H9 (cell line): Measurements from ENCODE around the gene BCAR1. TPM values are rescaled to one million over a fixed set of nuclear protein-coding genes. Genes with fewer than 3 reads are reported as not detected.

Experiments
- DNase-seq: peaks from one replicate; pipeline ENCODE4 v3.0.0-alpha.2; 2017
- H2AFZ ChIP-seq: one replicate; pipeline ENCODE4 v1.6.1; 2013; ENCODE audit warnings: mild to moderate bottlenecking, low read length, control low read depth, moderate library complexity
- H2AK5ac ChIP-seq: 2 replicates; pipeline ENCODE4 v1.6.1; 2013; ENCODE audit warnings: low read length, control low read depth, mixed read lengths; ENCODE audit not compliant: insufficient read length
- H2BK120ac ChIP-seq: one replicate; pipeline ENCODE4 v1.6.1; 2013; ENCODE audit warnings: low read depth, mild to moderate bottlenecking, low read length, control low read depth, inconsistent platforms; ENCODE audit not compliant: poor library complexity, severe bottlenecking
- H2BK12ac ChIP-seq: 2 replicates; pipeline ENCODE4 v1.6.1; 2013; ENCODE audit warnings: low read length, control low read depth, mixed read lengths, low read depth; ENCODE audit not compliant: insufficient read length
- H2BK15ac ChIP-seq: 2 replicates; pipeline ENCODE4 v1.6.1; 2013; ENCODE audit warnings: low read depth, low read length, control low read depth
- H2BK20ac ChIP-seq: one replicate; pipeline ENCODE4 v1.6.1; 2013; ENCODE audit warnings: low read depth, mild to moderate bottlenecking, low read length, control low read depth, inconsistent platforms; ENCODE audit not compliant: poor library complexity, severe bottlenecking
- H2BK5ac ChIP-seq: 2 replicates; pipeline ENCODE4 v1.6.1; 2013; ENCODE audit warnings: low read length, control low read depth, mixed read lengths; ENCODE audit not compliant: insufficient read length
- H3K14ac ChIP-seq: 2 replicates; pipeline ENCODE4 v1.6.1; 2013; ENCODE audit warnings: low read length, control low read depth; ENCODE audit not compliant: insufficient read depth
- H3K18ac ChIP-seq: 2 replicates; pipeline ENCODE4 v1.6.1; 2013; ENCODE audit warnings: low read depth, mild to moderate bottlenecking, mixed read lengths, low read length, control low read depth; ENCODE audit not compliant: insufficient read length
- H3K23ac ChIP-seq: 2 replicates; pipeline ENCODE4 v1.6.1; 2013; ENCODE audit warnings: low read length, control low read depth, mixed read lengths, low read depth; ENCODE audit not compliant: insufficient read length
- H3K23me2 ChIP-seq: 2 replicates; pipeline ENCODE4 v1.6.1; 2013; ENCODE audit warnings: low read depth, mild to moderate bottlenecking, mixed read lengths, low read length, control low read depth; ENCODE audit not compliant: insufficient read length, poor library complexity, severe bottlenecking
- H3K27ac ChIP-seq: 2 replicates; pipeline ENCODE4 v1.5.1; 2013; ENCODE audit warnings: low read length, control low read depth, mixed read lengths, low read depth; ENCODE audit not compliant: insufficient read length
- H3K27me3 ChIP-seq: 2 replicates; pipeline ENCODE4 v1.6.1; 2013; ENCODE audit warnings: low read length, control low read depth, inconsistent platforms; ENCODE audit not compliant: insufficient read depth
- H3K4ac ChIP-seq: 2 replicates; pipeline ENCODE4 v1.6.1; 2013; ENCODE audit warnings: low read depth, mild to moderate bottlenecking, control low read depth, inconsistent platforms, low read length, moderate library complexity
- H3K4me1 ChIP-seq: 2 replicates; pipeline ENCODE4 v1.6.1; 2013; ENCODE audit warnings: low read length, control low read depth, inconsistent platforms; ENCODE audit not compliant: insufficient read depth
- H3K4me2 ChIP-seq: 2 replicates; pipeline ENCODE4 v1.6.1; 2013; ENCODE audit warnings: low read length, control low read depth, mixed read lengths; ENCODE audit not compliant: insufficient read length, insufficient read depth
- H3K56ac ChIP-seq: 2 replicates; pipeline ENCODE4 v1.6.1; 2013; ENCODE audit warnings: low read depth, mild to moderate bottlenecking, mixed read lengths, low read length, control low read depth; ENCODE audit not compliant: insufficient read length
- H3K79me1 ChIP-seq: 2 replicates; pipeline ENCODE4 v1.6.1; 2013; ENCODE audit warnings: low read depth, mild to moderate bottlenecking, moderate library complexity, low read length, control low read depth, inconsistent platforms; ENCODE audit not compliant: insufficient read depth, poor library complexity, severe bottlenecking
- H3K79me2 ChIP-seq: 2 replicates; pipeline ENCODE4 v1.6.1; 2013; ENCODE audit warnings: low read length, control low read depth, inconsistent platforms; ENCODE audit not compliant: insufficient read depth
- H3K9ac ChIP-seq: 2 replicates; pipeline ENCODE4 v1.6.1; 2013; ENCODE audit warnings: low read length, control low read depth, mixed read lengths; ENCODE audit not compliant: insufficient read length; ENCODE audit errors: extremely low read depth
- H3K9me3 ChIP-seq: one replicate; pipeline ENCODE4 v1.6.1; 2013; ENCODE audit warnings: low read depth, low read length, inconsistent platforms; ENCODE audit not compliant: control insufficient read depth
- H3T11ph ChIP-seq: one replicate; pipeline ENCODE4 v1.6.1; 2013; ENCODE audit warnings: mild to moderate bottlenecking, low read length, control low read depth, inconsistent platforms
- H4K20me1 ChIP-seq: one replicate; pipeline ENCODE4 v1.6.1; 2013; ENCODE audit not compliant: control insufficient read depth, insufficient read length, insufficient read depth
- H4K5ac ChIP-seq: 2 replicates; pipeline ENCODE4 v1.6.1; 2013; ENCODE audit warnings: low read depth, mild to moderate bottlenecking, mixed read lengths, low read length, control low read depth; ENCODE audit not compliant: insufficient read length
- H4K8ac ChIP-seq: replicated peaks from 2 replicates; pipeline ENCODE4 v1.6.1; 2013; ENCODE audit warnings: low read length, control low read depth, mixed read lengths, low read depth; ENCODE audit not compliant: insufficient read length
- H4K91ac ChIP-seq: 2 replicates; pipeline ENCODE4 v1.6.1; 2013; ENCODE audit warnings: low read depth, mild to moderate bottlenecking, moderate library complexity, mixed read lengths, low read length, control low read depth; ENCODE audit not compliant: insufficient read length
- H3K27ac Mint-ChIP-seq, 3 experiments: 2 replicates in 2 of 3; 3 replicates in 1 of 3; pipeline ENCODE4 v1.8.0; 2020 to 2021; ENCODE audit warnings: mixed read lengths in 3 of 3, mild to moderate bottlenecking in 1 of 3, moderate library complexity in 1 of 3
- H3K27me3 Mint-ChIP-seq: 2 replicates; pipeline ENCODE4 v1.8.0; 2021; ENCODE audit warnings: low read depth, mild to moderate bottlenecking, moderate library complexity, mixed read lengths
- H3K36me3 Mint-ChIP-seq, 3 experiments: 2 replicates in 2 of 3; 3 replicates in 1 of 3; pipeline ENCODE4 v1.8.0; 2020 to 2021; ENCODE audit warnings: low read depth in 3 of 3, mixed read lengths in 3 of 3; ENCODE audit not compliant: insufficient read depth in 1 of 3
- H3K4me1 Mint-ChIP-seq, 2 experiments: 2 replicates each; pipeline ENCODE4 v1.8.0; 2020; ENCODE audit warnings: mixed read lengths in 2 of 2
- H3K4me3 Mint-ChIP-seq, 2 experiments: 2 replicates in 1 of 2; 3 replicates in 1 of 2; pipeline ENCODE4 v1.8.0; 2020 to 2021; ENCODE audit warnings: mild to moderate bottlenecking in 2 of 2, mixed read lengths in 2 of 2, moderate library complexity in 1 of 2
- H3K9me3 Mint-ChIP-seq, 2 experiments: 2 replicates in 1 of 2; 3 replicates in 1 of 2; pipeline ENCODE4 v1.8.0; 2020; ENCODE audit warnings: mild to moderate bottlenecking in 2 of 2, mixed read lengths in 2 of 2, moderate library complexity in 1 of 2
- CTCF ChIP-seq: fragments of 200-600 bp; sonication (generic); conservative IDR thresholded peaks from 3 replicates; pipeline ENCODE4 v1.8.0; 2021; ENCODE audit warnings: antibody characterized with exemption, mild to moderate bottlenecking
- WGBS: extraction: QIAGEN DNeasy Blood & Tissue Kit; methylation state at CpG from one replicate; pipeline ENCODE4 v1.1.7; 2013; ENCODE audit warnings: missing lambda C conversion rate, low lambda C conversion rate, mixed read lengths; ENCODE audit not compliant: insufficient read length; ENCODE audit errors: extremely low coverage; 5-methylcytosine and 5-hydroxymethylcytosine counted together
- total RNA-seq: library from RNA; stranded (reverse); gene quantifications from 2 replicates; pipeline ENCODE4 v1.2.1, GENCODE V29; 2021

Gene BCAR1
- total RNA-seq, 1 experiment from 2014 or later: 97.1 TPM

GRCh38 chr16:75225678-75226515, 25.5 kb downstream of the BCAR1 start:
- H3K27me3 Mint-ChIP-seq: 0 out of 2 replicates have a peak, but pooled peaks cover 2% of the 10 kb centered on the region
- TF ChIP-seq CTCF: no peak
- H3K4me2 ChIP-seq: no peak overlapping the region
- H3K4me1 Mint-ChIP-seq: no peaks in the 10 kb centered on the region
- H3K27me3 ChIP-seq: no peaks in the 10 kb centered on the region
- no peak overlapping the region for H2AFZ ChIP-seq
- no peaks in the 10 kb centered on the region for H4K20me1 ChIP-seq
- peak overlapping the region in 1 of 3 experiments; percentile 65; a peak in 1 of 7 replicates for H3K27ac Mint-ChIP-seq
- no peak overlapping the region for H2BK20ac ChIP-seq
- peak; percentile 29 for DNase-seq
- H2BK15ac ChIP-seq: no peak overlapping the region
- no peak overlapping the region for H4K5ac ChIP-seq
- H3K4me1 ChIP-seq: no peaks in the 10 kb centered on the region
- H3K79me1 ChIP-seq: no peaks in the 10 kb centered on the region
- no peak overlapping the region for H3K4me3 Mint-ChIP-seq
- no peak overlapping the region for H4K8ac ChIP-seq
- H3K9me3 ChIP-seq: no peaks in the 10 kb centered on the region
- H4K91ac ChIP-seq: no peak overlapping the region
- no peak overlapping the region for H2BK5ac ChIP-seq
- H3K9me3 Mint-ChIP-seq: no peaks in the 10 kb centered on the region; a peak in 1 of 5 replicates
- no peak overlapping the region for H3K23ac ChIP-seq
- no peak overlapping the region for H3K56ac ChIP-seq
- no peak overlapping the region for H3T11ph ChIP-seq
- no peak overlapping the region for H3K27ac ChIP-seq
- no peak overlapping the region for H3K9ac ChIP-seq
- no peaks in the 10 kb centered on the region for H3K23me2 ChIP-seq
- H3K36me3 Mint-ChIP-seq: peaks cover 4 to 22% (median 17%) of the 10 kb centered on the region in 3 experiments; a peak in 6 of 7 replicates
- no peaks in the 10 kb centered on the region for H3K79me2 ChIP-seq
- no peak overlapping the region for H2BK12ac ChIP-seq
- no peak overlapping the region for H2BK120ac ChIP-seq
- no peak overlapping the region for H3K4ac ChIP-seq
- no peak overlapping the region for H2AK5ac ChIP-seq
- no peak overlapping the region; the same call in 1 of the 2 replicates for H3K14ac ChIP-seq
- WGBS: no CpG with 5 or more reads among the region's 26 CpGs
- no peak overlapping the region for H3K18ac ChIP-seq
